ENCODE measurements around the gene SPAG4.
A peak's percentile ranks its signal among the peaks of the same experiment; 100 is the strongest.

The SPAG4 gene

DNA sequence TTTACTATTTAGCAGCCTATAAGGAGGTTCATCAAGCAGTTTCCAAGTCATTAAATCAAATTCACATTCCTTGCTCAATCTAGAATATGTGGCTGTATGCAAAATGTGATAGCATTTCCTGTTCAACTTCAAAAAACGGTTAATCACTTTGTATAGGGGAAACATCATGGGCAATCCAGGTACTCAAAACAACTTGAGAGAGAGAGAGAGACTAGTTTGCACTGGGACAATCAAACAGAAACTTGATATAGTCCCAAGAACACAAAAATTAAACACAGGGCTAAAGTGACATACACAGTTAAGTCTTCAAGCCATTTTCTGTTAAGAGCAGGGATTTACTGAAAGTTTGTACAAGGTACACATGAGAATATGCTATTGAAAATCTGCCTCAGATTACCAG lies 41.6 kb downstream of the SPAG4 start:
- Mint-ChIP-seq H3K9me3 (no peaks in the 10 kb centered on the region), H3K27me3 (no peaks in the 10 kb centered on the region), H3K4me1 (peaks cover 58% of the 10 kb centered on the region), H3K4me3 (peak overlapping the region; percentile 65), H3K27ac (peak overlapping the region; percentile 91), H3K36me3 (peaks cover 10% of the 10 kb centered on the region)

DNA sequence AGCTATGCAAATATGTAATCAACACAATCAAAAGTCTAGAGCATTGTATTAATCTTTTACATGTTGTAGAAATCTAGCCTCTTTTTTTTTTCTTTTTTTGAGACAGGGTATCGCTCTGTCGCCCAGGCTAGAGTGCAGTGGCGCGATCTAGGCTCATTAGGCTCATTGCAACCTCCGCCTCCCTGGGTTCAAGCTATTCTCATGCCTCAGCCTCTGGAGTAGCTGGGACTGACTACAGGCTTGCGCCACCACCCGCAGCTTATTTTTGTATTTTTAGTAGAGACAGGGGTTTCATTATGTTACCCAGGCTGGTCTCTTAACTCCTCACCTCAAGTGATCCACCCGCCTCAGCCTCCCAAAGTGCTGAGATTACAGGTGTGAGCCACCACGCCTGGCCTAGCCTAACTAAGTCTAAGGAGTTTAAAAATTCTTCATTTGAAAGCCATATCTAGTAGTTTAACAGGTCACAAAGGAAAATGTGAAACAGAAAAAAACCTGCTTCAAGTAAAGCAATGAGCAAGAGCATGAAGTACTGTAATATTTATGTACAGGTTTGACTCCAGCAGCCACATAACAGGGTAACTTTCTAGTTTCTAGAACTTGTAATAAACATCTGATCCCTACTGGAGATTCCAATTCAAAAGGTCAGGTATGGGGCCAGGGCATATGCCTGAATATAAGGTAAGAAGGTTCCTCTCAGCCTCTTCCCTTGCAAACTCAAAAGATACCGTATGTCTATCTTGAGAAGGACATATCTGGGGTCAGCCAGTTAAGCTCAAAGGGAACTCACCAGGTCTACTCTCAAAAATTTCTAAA lies 44.7 kb downstream of the SPAG4 start:
- Mint-ChIP-seq H3K4me3 (peak overlapping the region; percentile 93), H3K36me3 (peaks cover 12% of the 10 kb centered on the region), H3K27me3 (no peaks in the 10 kb centered on the region), H3K27ac (peak overlapping the region; percentile 100), H3K9me3 (no peaks in the 10 kb centered on the region), H3K4me1 (peaks cover 72% of the 10 kb centered on the region)

DNA sequence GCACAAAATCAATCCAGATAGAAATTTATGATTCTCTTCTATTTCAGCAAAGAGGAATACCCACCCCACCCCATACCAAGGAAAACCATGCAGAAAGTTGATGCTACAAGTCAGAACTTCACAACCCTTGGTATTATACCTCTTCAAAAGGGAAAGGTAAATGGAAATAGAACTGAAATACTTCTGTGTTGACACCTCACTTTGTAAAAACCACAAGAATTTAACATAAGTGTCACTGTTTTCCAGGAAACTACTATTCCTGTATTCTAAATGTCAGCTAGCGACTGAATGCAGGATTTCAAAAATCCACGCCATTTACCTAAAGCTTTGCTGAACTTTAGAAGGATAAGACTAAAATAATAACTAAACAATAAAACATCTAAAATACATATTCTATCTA lies 45.4 kb downstream of the SPAG4 start:
- Mint-ChIP-seq H3K27ac (peak overlapping the region; percentile 100), H3K27me3 (no peaks in the 10 kb centered on the region), H3K9me3 (no peaks in the 10 kb centered on the region), H3K4me3 (peak overlapping the region; percentile 93), H3K36me3 (peaks cover 12% of the 10 kb centered on the region), H3K4me1 (peaks cover 72% of the 10 kb centered on the region)

DNA sequence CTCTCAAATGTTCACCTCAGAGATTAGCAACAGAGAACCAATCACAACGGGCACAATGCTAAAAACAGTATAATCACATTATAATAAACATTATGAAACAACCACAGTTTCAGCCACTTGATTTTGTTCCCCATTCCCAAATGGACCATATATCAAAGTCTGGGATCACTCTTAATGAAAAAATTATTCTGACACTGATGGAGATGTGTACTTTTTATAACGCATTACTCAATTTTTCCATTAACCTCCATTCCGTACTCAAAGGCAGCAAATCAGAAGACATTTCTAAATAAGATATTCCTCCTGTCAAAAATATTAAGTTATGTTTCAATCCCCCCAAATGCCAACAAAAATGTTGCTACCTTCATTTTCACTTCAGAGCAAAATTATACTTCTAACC lies 46.3 kb downstream of the SPAG4 start:
- H3K4me3 Mint-ChIP-seq, result peak overlapping the region; percentile 93
- H3K27ac Mint-ChIP-seq, result peak overlapping the region; percentile 100
- H3K4me1 Mint-ChIP-seq, result peaks cover 67% of the 10 kb centered on the region
- H3K27me3 Mint-ChIP-seq, result no peaks in the 10 kb centered on the region
- H3K36me3 Mint-ChIP-seq, result peaks cover 12% of the 10 kb centered on the region
- no peaks in the 10 kb centered on the region for H3K9me3 Mint-ChIP-seq

DNA sequence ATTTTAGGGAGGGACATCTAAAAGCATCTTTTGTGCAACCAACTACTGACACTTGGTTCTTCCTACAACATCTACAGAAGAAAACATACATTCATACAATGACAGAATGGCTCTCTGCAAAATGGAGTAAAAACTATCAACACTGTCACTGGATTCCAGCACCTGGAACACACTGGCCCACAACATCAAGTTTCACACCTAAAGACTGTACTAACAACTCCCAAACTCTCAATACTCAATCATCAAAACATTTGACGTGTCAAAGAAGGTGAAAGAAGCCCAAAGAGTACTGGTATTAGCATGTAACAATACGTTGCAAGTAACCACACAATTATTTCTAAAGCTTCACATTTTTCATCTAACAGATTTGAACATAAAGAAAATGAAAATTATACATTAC lies 46.9 kb downstream of the SPAG4 start:
- peak overlapping the region; percentile 93 for H3K4me3 Mint-ChIP-seq
- H3K27ac Mint-ChIP-seq, result peak overlapping the region; percentile 100
- no peaks in the 10 kb centered on the region for H3K9me3 Mint-ChIP-seq
- peaks cover 61% of the 10 kb centered on the region for H3K4me1 Mint-ChIP-seq
- peaks cover 7% of the 10 kb centered on the region for H3K36me3 Mint-ChIP-seq
- H3K27me3 Mint-ChIP-seq, result no peaks in the 10 kb centered on the region

DNA sequence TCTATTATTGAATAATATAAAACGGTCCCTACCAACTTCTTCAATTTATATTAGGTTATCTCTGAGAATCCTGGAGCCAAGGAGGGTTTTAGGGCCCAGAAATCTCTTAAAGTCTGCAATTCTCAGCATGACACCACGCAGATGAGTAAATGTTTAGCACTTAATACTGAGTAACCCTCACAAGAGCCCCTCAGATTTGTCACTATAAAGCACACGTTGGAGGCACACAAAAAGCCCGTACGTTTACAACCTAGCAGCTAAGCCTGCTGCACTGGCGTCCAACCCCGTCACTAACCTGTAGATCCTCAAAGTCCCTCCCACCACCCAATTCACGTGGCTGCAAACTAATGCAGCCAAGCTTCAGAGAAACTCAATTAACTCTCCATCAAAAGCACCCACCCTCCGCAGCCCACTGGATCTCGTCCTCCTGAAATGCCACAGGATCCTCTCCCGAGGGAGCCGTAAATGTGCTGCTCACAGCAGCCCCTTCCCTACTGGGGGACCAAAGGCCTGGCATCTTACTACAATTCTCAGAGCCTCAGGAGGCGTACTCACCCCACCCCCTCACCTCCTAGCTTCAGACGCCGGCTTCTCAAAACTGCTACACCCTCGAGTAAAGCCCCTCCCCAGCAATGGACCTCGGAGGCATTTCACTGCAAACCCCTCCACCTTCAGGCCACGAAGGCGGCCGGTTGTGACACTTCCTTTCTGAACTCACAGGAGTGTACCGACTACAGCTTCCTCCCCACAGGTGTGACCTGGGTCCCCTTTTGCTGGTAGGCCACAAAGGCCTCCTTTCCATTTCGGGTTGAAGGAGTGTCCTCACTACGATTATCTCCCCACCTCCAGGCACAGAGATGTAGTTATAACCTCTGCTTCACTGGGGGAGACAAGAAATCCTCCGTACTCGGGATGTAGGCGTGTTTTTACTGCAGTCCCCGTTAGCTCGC lies 48.2 kb downstream of the SPAG4 start:
- H3K36me3 Mint-ChIP-seq, result peaks cover 8% of the 10 kb centered on the region
- H3K27me3 Mint-ChIP-seq, result no peaks in the 10 kb centered on the region
- peak overlapping the region; percentile 93 for H3K4me3 Mint-ChIP-seq
- H3K9me3 Mint-ChIP-seq, result no peaks in the 10 kb centered on the region
- H3K27ac Mint-ChIP-seq, result peak overlapping the region; percentile 100
- peaks cover 52% of the 10 kb centered on the region for H3K4me1 Mint-ChIP-seq

DNA sequence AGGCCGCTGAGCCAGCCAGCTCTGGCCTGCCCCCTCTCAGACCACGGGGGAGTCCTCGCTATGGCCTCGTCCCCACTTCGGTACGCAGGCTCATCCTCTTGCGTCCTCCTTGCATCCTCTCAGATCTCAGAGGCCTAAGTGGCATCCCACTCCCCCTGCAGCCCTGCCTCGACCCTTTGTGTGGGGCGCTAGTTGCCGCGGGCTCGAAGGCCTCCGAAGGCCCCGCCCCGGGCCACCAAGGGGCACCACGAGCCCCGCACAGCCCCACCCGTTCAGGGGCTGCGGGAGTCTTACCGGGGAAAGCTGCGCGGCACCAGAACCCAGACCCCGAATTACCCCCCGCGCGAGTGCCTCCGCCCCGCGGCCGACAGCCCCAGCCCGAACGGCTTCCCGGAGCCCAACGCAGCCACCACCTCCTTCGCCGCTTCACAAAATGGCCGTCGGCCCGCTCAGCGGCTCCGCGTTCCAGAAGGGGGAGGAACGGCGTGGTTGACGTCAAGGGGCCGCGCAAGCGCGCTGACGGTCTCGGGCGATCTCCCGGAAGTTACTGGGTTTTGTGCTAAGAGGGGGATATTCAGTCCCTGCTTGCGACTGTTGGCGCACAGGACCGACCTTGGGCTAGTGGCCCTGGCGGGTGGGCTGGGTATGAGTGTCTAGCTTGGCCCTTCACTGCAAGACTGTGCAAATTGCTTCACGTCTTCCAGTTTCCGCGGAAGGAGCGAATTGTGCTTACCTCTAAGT lies 49.0 kb downstream of the SPAG4 start, which contains the start of the genes CPNE1 and RBM12:
TSS of gene CPNE1 (minus strand) at position 435 of the 741 bp plus-strand sequence. CDS start 31,977 bp downstream, outside the sequence.
TSS of gene RBM12 (minus strand) at position 435 of the 741 bp plus-strand sequence. CDS start 9,578 bp downstream, outside the sequence.
- H3K36me3 Mint-ChIP-seq, result peaks cover 11% of the 10 kb centered on the region
- H3K27ac Mint-ChIP-seq, result peak within 1 kb of the TSS; percentile 100
- no peaks in the 10 kb centered on the region for H3K9me3 Mint-ChIP-seq
- no peaks in the 10 kb centered on the region for H3K27me3 Mint-ChIP-seq
- peaks cover 44% of the 10 kb centered on the region for H3K4me1 Mint-ChIP-seq
- peak within 1 kb of the TSS; percentile 93 for H3K4me3 Mint-ChIP-seq

DNA sequence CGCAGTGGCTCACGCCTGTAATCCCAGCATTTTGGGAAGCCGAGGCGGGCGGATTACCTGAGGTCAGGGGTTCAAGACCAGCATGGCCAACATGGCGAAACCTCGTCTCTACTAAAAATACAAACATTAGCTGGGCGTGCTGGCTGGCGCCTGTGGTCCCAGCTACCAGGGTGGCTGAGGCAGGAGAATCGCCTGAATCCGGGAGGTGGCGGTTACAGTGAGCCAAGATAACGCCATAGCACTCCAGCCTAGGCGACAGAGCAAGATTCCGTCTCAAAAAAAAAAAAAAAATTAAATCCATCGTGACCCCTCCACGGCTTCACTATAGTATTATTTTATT lies 50.3 kb downstream of the SPAG4 start:
- H3K9me3 Mint-ChIP-seq, result no peaks in the 10 kb centered on the region
- no peak overlapping the region for H3K27ac Mint-ChIP-seq
- peaks cover 10% of the 10 kb centered on the region for H3K36me3 Mint-ChIP-seq
- peak overlapping the region; percentile 23 for H3K4me3 Mint-ChIP-seq
- no peaks in the 10 kb centered on the region for H3K27me3 Mint-ChIP-seq
- peaks cover 31% of the 10 kb centered on the region for H3K4me1 Mint-ChIP-seq

DNA sequence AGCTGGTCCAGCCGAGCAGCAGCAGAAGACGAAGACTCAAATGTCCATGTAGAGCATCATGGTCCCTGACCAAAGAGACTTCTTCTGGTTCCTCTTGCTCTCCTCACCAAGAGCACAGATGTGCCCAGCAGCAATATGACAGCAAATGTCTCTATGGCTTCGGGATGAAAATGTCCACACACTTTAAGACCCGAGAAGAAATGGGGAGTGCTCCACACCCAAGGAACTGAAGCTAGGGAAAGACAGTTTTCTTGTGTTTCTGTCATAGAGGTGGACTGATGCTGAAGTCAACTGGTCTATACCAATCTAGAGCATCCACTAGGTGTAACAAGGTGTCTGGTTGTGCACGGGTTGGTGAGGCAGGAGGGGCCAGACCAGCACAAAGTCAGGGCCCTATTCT lies 53.6 kb downstream of the SPAG4 start:
- peaks cover 4% of the 10 kb centered on the region for H3K4me1 Mint-ChIP-seq
- H3K9me3 Mint-ChIP-seq, result no peaks in the 10 kb centered on the region
- no peak overlapping the region for H3K4me3 Mint-ChIP-seq
- H3K36me3 Mint-ChIP-seq, result peaks cover 15% of the 10 kb centered on the region
- H3K27me3 Mint-ChIP-seq, result no peaks in the 10 kb centered on the region
- no peak overlapping the region for H3K27ac Mint-ChIP-seq

DNA sequence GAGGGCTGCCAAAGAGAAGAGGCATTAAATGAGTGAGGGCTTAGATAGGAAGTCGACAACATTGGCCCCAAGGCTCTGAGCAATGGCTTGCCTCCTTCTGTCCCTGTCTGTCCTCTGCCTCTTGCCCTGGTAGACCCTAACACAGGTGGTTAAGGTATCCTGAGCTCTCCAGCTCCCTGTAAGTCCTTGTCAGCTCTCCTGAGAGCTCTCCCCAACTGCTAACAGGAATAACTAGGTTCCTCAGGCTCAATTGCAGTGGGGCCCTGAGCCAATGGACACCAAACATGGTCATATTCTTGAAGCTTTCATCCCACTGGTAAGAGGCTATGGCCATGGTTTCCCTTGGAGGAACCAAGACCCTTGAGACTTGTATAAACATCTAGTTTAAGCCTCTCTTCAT lies 54.1 kb downstream of the SPAG4 start:
- H3K9me3 Mint-ChIP-seq, result no peaks in the 10 kb centered on the region
- H3K4me3 Mint-ChIP-seq, result no peak overlapping the region
- H3K27ac Mint-ChIP-seq, result no peak overlapping the region
- peaks cover 4% of the 10 kb centered on the region for H3K4me1 Mint-ChIP-seq
- H3K27me3 Mint-ChIP-seq, result no peaks in the 10 kb centered on the region
- peaks cover 15% of the 10 kb centered on the region for H3K36me3 Mint-ChIP-seq
